Subcutaneous abdominal adipose tissue (tissue), 5 donors: ENCODE results near the gene ROR2.

Experiments used
- H3K27ac ChIP-seq: one replicate; pipeline ENCODE4 v1.7.0; 2013; ENCODE audit warnings: low read depth, mild to moderate bottlenecking, inconsistent platforms, low read length, moderate library complexity
- H3K27me3 ChIP-seq, 5 donors: one replicate each; pipeline ENCODE4 v1.7.0; 2013; ENCODE audit warnings: low read length in 5 of 5, inconsistent platforms in 1 of 5; ENCODE audit not compliant: control insufficient read depth in 5 of 5, insufficient read depth in 4 of 5
- H3K36me3 ChIP-seq, 5 donors: one replicate each; pipeline ENCODE4 v1.7.0; 2013; ENCODE audit warnings: low read length in 5 of 5; ENCODE audit not compliant: control insufficient read depth in 5 of 5, insufficient read depth in 5 of 5
- H3K4me1 ChIP-seq, 5 donors: one replicate each; pipeline ENCODE4 v1.7.0; 2013; ENCODE audit warnings: low read length in 5 of 5, mild to moderate bottlenecking in 3 of 5, moderate library complexity in 1 of 5; ENCODE audit not compliant: control insufficient read depth in 5 of 5, insufficient read depth in 5 of 5
- H3K4me3 ChIP-seq, 5 donors: one replicate each; pipeline ENCODE4 v1.7.0; 2013; ENCODE audit warnings: low read length in 5 of 5, low read depth in 1 of 5
- H3K9ac ChIP-seq, 5 donors: one replicate each; pipeline ENCODE4 v1.7.0; 2013; ENCODE audit warnings: low read length in 5 of 5, mild to moderate bottlenecking in 4 of 5, moderate library complexity in 3 of 5
- H3K9me3 ChIP-seq, 5 donors: one replicate each; pipeline ENCODE4 v1.7.0; 2013; ENCODE audit warnings: low read length in 5 of 5; ENCODE audit not compliant: control insufficient read depth in 5 of 5
- donor health status: healthy.
- donor health status: healthy.
- donor health status: healthy.
- donor health status: healthy.
- donor health status: healthy.

ROR2 gene

DNA sequence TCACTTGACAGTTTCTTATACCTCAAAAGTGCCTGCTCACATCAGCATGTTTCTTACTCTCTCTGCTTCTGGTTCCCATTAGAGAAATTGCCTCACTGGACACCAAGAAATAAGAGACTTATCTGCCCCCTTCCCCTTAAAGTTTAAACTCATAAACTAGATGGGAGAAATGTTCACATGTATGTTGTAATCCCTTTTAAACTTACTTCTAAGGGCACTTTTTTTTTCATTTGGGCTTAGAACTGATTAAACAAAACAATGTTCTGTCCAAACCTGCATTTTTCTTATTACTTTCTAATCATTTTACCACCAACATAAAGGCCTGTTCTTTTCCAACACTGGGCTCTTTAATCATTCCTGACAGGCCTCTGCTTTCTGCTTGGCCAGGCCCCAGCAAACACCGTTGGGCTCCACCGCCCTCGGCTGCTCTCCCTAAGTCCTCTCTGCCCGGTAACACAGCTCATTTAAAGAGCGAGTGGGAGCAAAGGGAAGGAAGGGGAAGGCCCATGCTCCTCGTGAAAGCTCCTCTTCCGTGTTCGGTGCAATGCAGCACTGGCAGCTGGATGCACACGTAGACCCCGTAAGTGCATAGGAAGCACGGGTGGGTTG is 53.4 kb downstream of the ROR2 start:
- Histone ChIP-seq H3K9ac (no peak overlapping the region), H3K4me3 (no peak overlapping the region), H3K9me3 (no peaks in the 10 kb centered on the region), H3K27ac (no peak overlapping the region), H3K4me1 (peaks cover 0 to 15% (median 8%) of the 10 kb centered on the region in 5 donors), H3K36me3 (no peaks in the 10 kb centered on the region), H3K27me3 (peaks cover 5 to 15% (median 14%) of the 10 kb centered on the region in 5 donors)

DNA sequence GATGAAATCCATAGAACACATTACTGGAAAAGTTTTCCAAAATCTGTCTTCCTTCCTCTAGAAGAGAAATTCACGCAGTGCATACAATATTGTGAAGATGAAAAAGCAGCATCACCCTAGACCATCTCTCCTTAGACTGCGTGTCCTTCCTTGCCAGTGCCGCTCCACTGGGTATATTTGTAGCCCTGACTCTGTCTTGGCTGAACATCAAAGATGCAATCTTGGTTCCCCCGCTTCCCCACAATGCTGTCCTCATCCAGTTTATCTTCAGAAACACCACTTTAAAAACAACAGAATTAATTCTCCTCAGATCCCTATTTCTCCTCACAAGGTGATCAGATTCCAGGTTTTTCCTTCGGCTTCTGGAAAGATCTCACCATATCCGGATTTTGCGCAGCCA is 53.9 kb downstream of the ROR2 start:
- no peaks in the 10 kb centered on the region for H3K9me3 ChIP-seq
- H3K4me1 ChIP-seq = peaks cover 0 to 15% (median 8%) of the 10 kb centered on the region in 5 donors
- no peak overlapping the region for H3K4me3 ChIP-seq
- H3K9ac ChIP-seq = no peak overlapping the region
- H3K27ac ChIP-seq = no peak overlapping the region
- H3K36me3 ChIP-seq = no peaks in the 10 kb centered on the region
- peaks cover 5 to 15% (median 14%) of the 10 kb centered on the region in 5 donors for H3K27me3 ChIP-seq

DNA sequence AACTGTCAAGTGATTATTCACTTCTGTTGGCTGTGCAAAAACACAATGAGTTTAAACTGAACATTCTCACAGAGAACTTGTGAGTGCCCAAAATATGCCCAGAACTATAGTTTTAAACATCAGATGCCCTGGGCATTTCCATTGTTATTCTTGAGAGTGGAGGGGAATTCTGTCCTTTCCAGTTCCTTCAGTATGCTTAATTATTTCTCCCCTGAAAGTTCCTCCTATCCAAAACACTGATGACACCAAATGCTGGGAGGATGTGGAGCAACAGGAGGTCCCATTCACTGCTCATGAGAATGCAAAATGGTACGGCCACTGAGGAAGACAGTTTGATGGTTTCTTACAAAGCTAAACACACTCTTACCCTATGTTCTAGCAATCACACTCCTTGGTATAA is 55.5 kb downstream of the ROR2 start:
- H3K27ac ChIP-seq = no peak overlapping the region
- H3K9me3 ChIP-seq = no peaks in the 10 kb centered on the region
- H3K4me3 ChIP-seq = no peak overlapping the region
- H3K4me1 ChIP-seq = peaks cover 0 to 7% (median 4%) of the 10 kb centered on the region in 5 donors
- peaks cover 5 to 15% (median 11%) of the 10 kb centered on the region in 5 donors for H3K27me3 ChIP-seq
- H3K36me3 ChIP-seq = no peaks in the 10 kb centered on the region
- no peak overlapping the region for H3K9ac ChIP-seq

DNA sequence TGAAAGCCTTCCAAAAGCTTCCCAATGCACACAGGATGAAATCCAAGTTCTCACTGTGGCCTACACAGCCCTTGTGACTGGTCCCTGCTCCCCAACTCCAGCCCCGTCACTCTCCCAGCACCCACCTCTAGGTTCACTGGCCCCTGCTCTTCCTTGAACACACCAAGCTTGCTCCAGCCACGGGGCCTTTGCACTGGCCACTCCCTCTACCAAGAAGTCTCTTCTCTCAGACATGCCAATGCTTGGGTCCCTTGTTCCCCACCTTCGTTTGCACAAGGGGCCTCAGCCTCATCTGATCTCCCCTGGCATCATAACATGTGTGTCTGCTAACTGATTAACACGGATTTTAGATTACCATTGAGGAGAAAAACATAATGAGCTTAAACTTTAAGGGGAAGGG is 56.0 kb downstream of the ROR2 start:
- H3K4me1 ChIP-seq = peaks cover 0 to 7% (median 4%) of the 10 kb centered on the region in 5 donors
- no peaks in the 10 kb centered on the region for H3K9me3 ChIP-seq
- H3K27ac ChIP-seq = no peak overlapping the region
- H3K9ac ChIP-seq = no peak overlapping the region
- no peak overlapping the region for H3K4me3 ChIP-seq
- H3K36me3 ChIP-seq = no peaks in the 10 kb centered on the region
- peaks cover 5 to 17% (median 10%) of the 10 kb centered on the region in 5 donors for H3K27me3 ChIP-seq

DNA sequence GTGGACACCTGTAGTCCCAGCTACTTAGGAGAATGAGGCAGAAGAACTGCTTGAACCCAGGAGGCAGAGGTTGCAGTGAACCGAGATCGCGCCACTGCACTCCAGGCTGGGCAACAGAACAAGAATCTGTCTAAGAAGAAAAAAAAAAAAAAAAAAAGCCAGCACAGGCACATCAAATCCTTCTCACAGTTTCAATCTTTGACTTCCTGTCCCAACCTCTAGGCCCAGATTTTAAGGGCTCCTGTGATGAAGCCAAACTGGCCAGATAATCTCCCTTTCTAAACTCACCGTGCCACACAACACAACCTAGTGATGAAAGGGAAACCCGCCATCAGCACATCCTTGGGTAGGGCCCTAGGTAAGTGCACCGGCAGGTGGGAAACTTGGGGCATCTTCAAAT is 58.1 kb downstream of the ROR2 start:
- H3K27ac ChIP-seq = no peak overlapping the region
- H3K9me3 ChIP-seq = no peaks in the 10 kb centered on the region
- H3K4me3 ChIP-seq = no peak overlapping the region
- no peak overlapping the region for H3K9ac ChIP-seq
- no peaks in the 10 kb centered on the region for H3K36me3 ChIP-seq
- peaks cover 0 to 3% (median 0%) of the 10 kb centered on the region in 5 donors for H3K4me1 ChIP-seq
- peaks cover 0 to 14% (median 3%) of the 10 kb centered on the region in 5 donors for H3K27me3 ChIP-seq

DNA sequence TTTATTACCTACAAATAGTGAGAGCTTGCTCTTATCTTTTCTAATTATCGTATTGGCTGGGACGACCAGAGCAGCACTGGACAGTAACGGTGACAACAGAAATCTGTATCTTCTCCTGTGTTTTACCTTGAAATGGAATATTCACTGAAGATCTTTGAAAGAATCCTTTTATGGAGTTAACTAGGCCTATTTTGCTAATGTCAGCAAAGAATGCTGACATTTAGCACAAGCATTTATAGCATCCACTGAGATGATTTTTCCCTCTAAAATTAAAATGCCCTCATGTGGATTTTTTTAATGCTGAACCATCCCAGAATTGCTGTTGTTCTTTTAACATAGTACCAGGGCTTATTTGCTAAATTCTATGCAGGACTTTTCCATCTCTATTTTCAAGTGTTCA is 59.4 kb downstream of the ROR2 start:
- Histone ChIP-seq H3K4me1 (no peaks in the 10 kb centered on the region), H3K4me3 (no peak overlapping the region), H3K36me3 (no peaks in the 10 kb centered on the region), H3K27ac (no peak overlapping the region), H3K27me3 (peaks cover 0 to 14% (median 0%) of the 10 kb centered on the region in 5 donors), H3K9ac (no peak overlapping the region), H3K9me3 (no peaks in the 10 kb centered on the region)

DNA sequence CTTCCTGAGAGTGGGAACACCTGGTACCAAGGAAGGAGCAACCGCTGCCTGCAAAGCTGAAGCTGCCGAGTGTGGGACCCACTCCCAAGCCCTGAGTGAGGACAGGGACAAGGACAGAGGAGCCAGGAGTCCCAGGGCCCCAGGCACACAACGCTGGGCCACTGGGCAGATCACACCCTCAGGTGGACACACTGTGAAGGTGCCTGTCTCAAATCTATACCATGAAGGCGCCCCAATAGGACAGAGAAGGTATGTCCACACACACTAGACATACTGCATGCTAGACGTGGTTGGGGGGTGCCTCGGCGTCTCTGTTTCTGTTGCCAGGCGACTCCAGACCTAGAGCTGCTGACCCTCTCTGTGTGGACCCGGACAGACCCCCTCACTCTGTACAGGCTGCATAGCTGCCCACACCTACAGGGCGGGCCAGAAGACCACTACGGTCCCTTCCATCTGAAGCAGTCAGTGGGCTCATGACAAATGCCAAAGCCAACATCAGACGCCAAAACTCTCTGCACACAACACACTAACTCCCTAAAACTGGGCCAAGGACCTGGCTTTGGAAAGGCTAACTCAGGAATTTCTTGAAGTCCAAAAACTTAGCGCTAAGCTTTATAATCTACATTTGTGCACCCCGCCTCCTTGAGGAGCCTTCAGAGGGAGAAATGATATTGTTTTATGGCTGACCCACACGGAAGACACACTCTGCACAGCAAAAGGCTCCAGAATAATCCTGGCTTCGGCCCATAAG is 60.7 kb downstream of the ROR2 start:
- no peak overlapping the region for H3K27ac ChIP-seq
- H3K36me3 ChIP-seq = no peaks in the 10 kb centered on the region
- H3K27me3 ChIP-seq = peaks cover 0 to 14% (median 0%) of the 10 kb centered on the region in 5 donors
- no peak overlapping the region for H3K9ac ChIP-seq
- H3K9me3 ChIP-seq = no peaks in the 10 kb centered on the region
- H3K4me1 ChIP-seq = no peaks in the 10 kb centered on the region
- no peak overlapping the region for H3K4me3 ChIP-seq

DNA sequence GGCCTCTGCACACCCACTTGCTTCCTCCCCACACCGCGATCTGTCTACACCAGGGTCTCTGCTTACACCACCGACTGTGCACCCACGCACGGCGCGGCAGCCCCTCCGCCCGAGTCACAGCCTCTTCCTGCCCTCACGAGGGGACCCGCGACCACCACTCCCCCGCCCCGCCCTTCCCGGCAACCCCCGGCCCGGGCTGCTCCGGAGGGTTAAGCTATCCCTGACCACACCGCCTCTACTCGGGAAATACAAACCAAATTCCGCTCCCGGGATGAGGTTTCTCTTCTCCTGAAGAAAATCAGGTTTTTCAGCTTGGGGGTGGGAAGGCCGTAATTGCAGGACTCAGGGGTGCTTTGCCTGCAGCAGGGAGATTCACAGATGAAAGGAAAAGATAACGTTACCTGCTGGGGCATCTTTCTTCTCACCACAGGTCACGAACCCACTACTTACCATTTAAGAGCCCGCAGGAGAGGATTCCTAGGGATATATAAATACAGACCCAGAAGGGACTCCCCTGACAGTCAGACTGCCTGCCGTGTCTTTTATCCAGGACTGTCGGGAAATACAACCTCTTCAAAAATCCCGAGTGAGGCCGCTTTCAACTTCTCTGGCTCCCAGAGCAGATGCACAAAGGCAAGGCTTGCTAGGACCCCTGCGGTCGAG is 63.5 kb downstream of the ROR2 start:
- no peak overlapping the region for H3K27ac ChIP-seq
- H3K9me3 ChIP-seq = no peaks in the 10 kb centered on the region
- H3K4me1 ChIP-seq = no peaks in the 10 kb centered on the region
- H3K27me3 ChIP-seq = peaks cover 0 to 5% (median 0%) of the 10 kb centered on the region in 5 donors
- no peak overlapping the region for H3K4me3 ChIP-seq
- no peak overlapping the region for H3K9ac ChIP-seq
- no peaks in the 10 kb centered on the region for H3K36me3 ChIP-seq

DNA sequence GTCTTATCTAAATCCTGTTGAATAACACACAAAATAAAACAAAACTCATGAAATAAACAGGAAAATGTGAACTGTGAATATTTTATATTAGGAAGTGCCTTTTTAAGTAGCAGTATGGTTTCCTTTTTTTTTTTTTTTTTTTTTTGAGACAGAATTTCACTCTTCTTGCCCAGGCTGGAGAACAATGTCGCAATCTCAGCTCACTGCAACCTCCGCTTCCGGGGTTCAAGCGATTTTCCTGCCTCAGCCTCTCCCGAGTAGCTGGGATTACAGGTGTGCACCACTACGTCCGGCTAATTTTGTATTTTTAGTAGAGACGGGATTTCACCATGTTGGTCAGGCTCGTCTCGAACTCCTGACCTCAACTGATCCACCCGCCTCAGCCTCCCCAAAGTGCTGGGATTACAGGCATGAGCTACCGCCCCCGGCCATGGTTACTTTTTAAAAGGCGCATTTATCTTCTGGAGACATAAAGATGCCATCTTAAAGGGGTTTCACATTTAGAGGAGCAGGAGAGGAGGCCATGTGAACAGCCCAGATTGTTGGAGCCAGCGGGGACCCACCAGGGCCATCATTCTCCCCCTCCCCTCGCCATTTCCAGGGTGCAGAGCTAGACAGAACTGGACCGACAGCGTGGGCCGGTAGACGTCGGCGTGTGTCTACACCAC is 64.1 kb downstream of the ROR2 start:
- H3K4me3 ChIP-seq = no peak overlapping the region

More for the DNA sequence above, 64.1 kb downstream of the ROR2 start:
- Histone ChIP-seq H3K9me3 (no peaks in the 10 kb centered on the region), H3K9ac (no peak overlapping the region), H3K27me3 (peaks cover 0 to 5% (median 0%) of the 10 kb centered on the region in 5 donors), H3K27ac (no peak overlapping the region), H3K4me1 (no peaks in the 10 kb centered on the region), H3K36me3 (no peaks in the 10 kb centered on the region)
